ENCODE results near the gene GPR162. TPM values are rescaled to one million over a fixed set of nuclear protein-coding genes. Genes with fewer than 3 reads are reported as not detected.
A peak's percentile ranks its signal among the peaks of the same experiment; 100 is the strongest.
"Not testable (repeated sequence)": the region's sequence is repeated elsewhere in the genome, so short reads cannot be mapped to it uniquely, and the experiment has no call there.

The GPR162 gene
- total RNA-seq, 2 experiments from 2014 or later = not detected

GRCh38 chr12:6866920-6867412 is 45.3 kb downstream of the GPR162 start:
- H3K27me3 Mint-ChIP-seq = no peaks in the 10 kb centered on the region

GRCh38 chr12:6867413-6868210 is 46.0 kb downstream of the GPR162 start, which contains the start of gene TPI1:
TPI1 (plus strand) TSS chr12:6867531; CDS start chr12:6867567, 36 bp downstream.
- POLR2A ChIA-PET = interaction anchor here (0.7 to 11.4 kb wide), 26 partner anchors 9 to 424 kb away, joined by 3 to 312 read pairs (median 4); partner anchors contain the start of genes C12orf57, CDCA3, COPS7A and ENO2

More at GRCh38 chr12:6866920-6867412, 45.3 kb downstream of the GPR162 start:
- H3K4me1 Mint-ChIP-seq = peaks cover 47% of the 10 kb centered on the region
- H3K9me3 Mint-ChIP-seq = no peaks in the 10 kb centered on the region
- peaks cover 73% of the 10 kb centered on the region for H3K36me3 Mint-ChIP-seq (ENCODE audit: low read depth)
- CTCF ChIA-PET = interaction anchor here (0.7 to 11.4 kb wide), 4 partner anchors 9 to 114 kb away, joined by 3 to 161 read pairs (median 4); partner anchors contain the start of genes CDCA3, MLF2 and USP5
- DNase-seq = no peak
- POLR2A ChIA-PET = interaction anchor here (0.7 to 11.4 kb wide), 24 partner anchors 8 to 424 kb away, joined by 3 to 312 read pairs (median 4); partner anchors contain the start of genes C12orf57, CDCA3, COPS7A and ENO2
- H3K27ac Mint-ChIP-seq = peak overlapping the region; percentile 95
- H3K4me3 Mint-ChIP-seq = peak overlapping the region; percentile 97

GRCh38 chr12:6868211-6869048 is 46.8 kb downstream of the GPR162 start:
- Mint-ChIP-seq H3K27me3 (no peaks in the 10 kb centered on the region), H3K4me3 (peak overlapping the region; percentile 97), H3K27ac (peak overlapping the region; percentile 90), H3K4me1 (peaks cover 54% of the 10 kb centered on the region), H3K9me3 (no peaks in the 10 kb centered on the region), H3K36me3 (ENCODE audit: low read depth) (peaks cover 76% of the 10 kb centered on the region)
- ChIA-PET CTCF (interaction anchor here (1.3 to 11.4 kb wide), 12 partner anchors 16 to 187 kb away, joined by 3 to 161 read pairs (median 8); partner anchors contain the start of genes C12orf57, CD4, CDCA3 and RNU7-1), POLR2A (interaction anchor here (0.9 to 11.4 kb wide), 22 partner anchors 10 to 227 kb away, joined by 3 to 312 read pairs (median 6); partner anchors contain the start of genes C12orf57, CDCA3, COPS7A and ENO2)
- DNase-seq = peak; percentile 22

More at GRCh38 chr12:6867413-6868210, 46.0 kb downstream of the GPR162 start, which contains the start of gene TPI1:
- H3K4me1 Mint-ChIP-seq = peaks cover 54% of the 10 kb centered on the region
- H3K4me3 Mint-ChIP-seq = peak within 1 kb of the TSS; percentile 97
- DNase-seq = peak; percentile 83
- CTCF ChIA-PET = interaction anchor here (1.0 to 11.4 kb wide), 4 partner anchors 15 to 114 kb away, joined by 3 to 161 read pairs (median 12); partner anchors contain the start of genes CDCA3, MLF2 and USP5
- H3K36me3 Mint-ChIP-seq (ENCODE audit: low read depth) = peaks cover 75% of the 10 kb centered on the region
- no peaks in the 10 kb centered on the region for H3K27me3 Mint-ChIP-seq
- H3K9me3 Mint-ChIP-seq = no peaks in the 10 kb centered on the region
- H3K27ac Mint-ChIP-seq = peak within 1 kb of the TSS; percentile 95

- Mint-ChIP-seq H3K4me1 (peaks cover 58% of the 10 kb centered on the region), H3K4me3 (peak overlapping the region; percentile 97), H3K9me3 (no peaks in the 10 kb centered on the region), H3K27ac (peak overlapping the region; percentile 90), H3K27me3 (no peaks in the 10 kb centered on the region), H3K36me3 (ENCODE audit: low read depth) (peaks cover 72% of the 10 kb centered on the region)
- peak; percentile 88 for DNase-seq
- CTCF ChIA-PET = interaction anchor here (0.6 to 11.4 kb wide), 32 partner anchors 9 to 244 kb away, joined by 3 to 161 read pairs (median 5); partner anchors contain the start of genes C12orf57, C1RL, CD4 and CDCA3
- POLR2A ChIA-PET = interaction anchor here (0.9 to 11.4 kb wide), 21 partner anchors 10 to 238 kb away, joined by 3 to 312 read pairs (median 5); partner anchors contain the start of genes C12orf57, CDCA3, LRRC23 and P3H3
These were observed 47.7 kb downstream of the GPR162 start for GRCh38 chr12:6869049-6870021.

DNA sequence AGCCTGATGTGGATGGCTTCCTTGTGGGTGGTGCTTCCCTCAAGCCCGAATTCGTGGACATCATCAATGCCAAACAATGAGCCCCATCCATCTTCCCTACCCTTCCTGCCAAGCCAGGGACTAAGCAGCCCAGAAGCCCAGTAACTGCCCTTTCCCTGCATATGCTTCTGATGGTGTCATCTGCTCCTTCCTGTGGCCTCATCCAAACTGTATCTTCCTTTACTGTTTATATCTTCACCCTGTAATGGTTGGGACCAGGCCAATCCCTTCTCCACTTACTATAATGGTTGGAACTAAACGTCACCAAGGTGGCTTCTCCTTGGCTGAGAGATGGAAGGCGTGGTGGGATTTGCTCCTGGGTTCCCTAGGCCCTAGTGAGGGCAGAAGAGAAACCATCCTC is 48.7 kb downstream of the GPR162 start:
- CTCF ChIA-PET = interaction anchor here (1.0 to 11.4 kb wide), 9 partner anchors 18 to 146 kb away, joined by 3 to 161 read pairs (median 7); partner anchors contain the start of genes CDCA3 and USP5
- DNase-seq, H3K27me3 Mint-ChIP-seq, H3K9me3 Mint-ChIP-seq: not testable (repeated sequence)
- Mint-ChIP-seq H3K4me1 (peaks cover 64% of the 10 kb centered on the region), H3K27ac (peak overlapping the region; percentile 90), H3K4me3 (peak overlapping the region; percentile 54), H3K36me3 (ENCODE audit: low read depth) (peaks cover 65% of the 10 kb centered on the region)
- POLR2A ChIA-PET = interaction anchor here (1.7 to 11.4 kb wide), 7 partner anchors 12 to 90 kb away, joined by 7 to 312 read pairs (median 34); partner anchors contain the start of genes C12orf57, CD4, CDCA3 and RNU7-1

DNA sequence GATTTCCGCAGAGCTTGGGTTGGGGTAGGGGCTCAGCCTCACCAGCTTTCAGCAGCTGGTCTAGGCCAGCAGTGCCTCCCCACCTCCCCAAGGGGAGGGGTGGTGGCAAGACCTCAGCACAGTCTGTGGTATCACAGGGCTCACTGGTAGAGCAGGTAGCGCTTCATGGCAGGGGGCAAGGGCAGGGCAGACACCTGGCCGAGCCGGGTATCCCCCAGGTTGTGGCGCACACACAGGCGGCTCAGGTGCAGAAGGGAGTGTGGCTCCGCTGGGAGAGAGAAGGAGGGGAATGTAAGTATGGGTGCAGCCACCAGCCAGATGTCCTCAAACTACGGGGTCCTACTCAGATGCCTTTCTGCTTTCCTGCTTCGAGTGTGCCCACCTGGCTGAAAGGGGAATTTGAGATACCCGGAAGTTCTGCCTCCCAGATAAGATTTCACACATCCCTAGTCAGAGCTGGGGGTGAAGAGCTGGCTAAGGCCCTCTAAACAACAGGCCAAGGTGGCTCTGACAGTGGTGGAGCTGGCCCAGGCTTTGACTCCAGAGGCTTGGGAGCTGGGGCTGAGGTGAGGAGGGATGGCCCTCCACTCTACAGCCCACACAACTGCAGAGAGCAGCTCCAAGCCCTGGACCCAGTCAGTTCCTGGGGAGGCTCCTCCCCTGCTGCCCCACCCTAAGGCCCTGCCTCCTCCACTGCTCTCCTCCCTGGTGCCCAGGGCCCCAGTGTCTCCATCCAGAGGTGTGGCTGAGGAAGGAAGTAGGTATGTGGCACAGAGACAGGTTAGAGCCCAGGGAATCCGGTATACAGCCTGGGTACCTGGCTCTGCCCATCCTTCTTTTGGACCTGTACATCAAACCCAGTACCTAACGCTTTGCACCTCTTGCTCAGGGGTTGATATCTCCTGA is 49.7 kb downstream of the GPR162 start:
- Mint-ChIP-seq H3K4me3 (peak overlapping the region; percentile 93), H3K36me3 (ENCODE audit: low read depth) (peaks cover 62% of the 10 kb centered on the region), H3K27me3 (no peaks in the 10 kb centered on the region), H3K27ac (peak overlapping the region; percentile 90), H3K4me1 (peaks cover 68% of the 10 kb centered on the region), H3K9me3 (no peaks in the 10 kb centered on the region)
- CTCF ChIA-PET = interaction anchor here (1.3 to 11.4 kb wide), 16 partner anchors 11 to 305 kb away, joined by 3 to 161 read pairs (median 13); partner anchors contain the start of genes C12orf57, CDCA3, LRRC23 and MLF2
- DNase-seq = peak; percentile 68
- POLR2A ChIA-PET = interaction anchor here (0.7 to 11.4 kb wide), 21 partner anchors 13 to 339 kb away, joined by 3 to 312 read pairs (median 10); partner anchors contain the start of genes C12orf57, CD4, CDCA3 and COPS7A

GRCh38 chr12:6872073-6873048 is 50.7 kb downstream of the GPR162 start:
- no peaks in the 10 kb centered on the region for H3K27me3 Mint-ChIP-seq
- peak overlapping the region; percentile 90 for H3K27ac Mint-ChIP-seq
- H3K9me3 Mint-ChIP-seq = no peaks in the 10 kb centered on the region
- DNase-seq = peak; percentile 89
- H3K4me1 Mint-ChIP-seq = peaks cover 64% of the 10 kb centered on the region
- H3K36me3 Mint-ChIP-seq (ENCODE audit: low read depth) = peaks cover 62% of the 10 kb centered on the region
- CTCF ChIA-PET = interaction anchor here (0.7 to 11.4 kb wide), 44 partner anchors 10 to 337 kb away, joined by 3 to 161 read pairs (median 5); partner anchors contain the start of genes ATN1, C12orf57, C1RL and CD4
- peak overlapping the region; percentile 93 for H3K4me3 Mint-ChIP-seq
- POLR2A ChIA-PET = interaction anchor here (0.6 to 11.4 kb wide), 49 partner anchors 7 to 1063 kb away, joined by 3 to 312 read pairs (median 6); partner anchors contain the start of genes C12orf57, CD4, CDCA3 and COPS7A

- peaks cover 61% of the 10 kb centered on the region for H3K4me1 Mint-ChIP-seq
- POLR2A ChIA-PET = interaction anchor here (0.6 to 11.4 kb wide), 49 partner anchors 8 to 1063 kb away, joined by 3 to 312 read pairs (median 6); partner anchors contain the start of genes C12orf57, CD4, CDCA3 and COPS7A
- peak within 1 kb of the TSS; percentile 90 for H3K27ac Mint-ChIP-seq
- no peaks in the 10 kb centered on the region for H3K9me3 Mint-ChIP-seq
- H3K4me3 Mint-ChIP-seq = peak within 1 kb of the TSS; percentile 93
- no peaks in the 10 kb centered on the region for H3K27me3 Mint-ChIP-seq
- CTCF ChIA-PET = interaction anchor here (0.7 to 11.4 kb wide), 43 partner anchors 9 to 338 kb away, joined by 3 to 161 read pairs (median 5); partner anchors contain the start of genes ATN1, C12orf57, C1RL and CD4
- H3K36me3 Mint-ChIP-seq (ENCODE audit: low read depth) = peaks cover 58% of the 10 kb centered on the region
- DNase-seq = peak; percentile 99
These were observed 51.7 kb downstream of the GPR162 start, which contains the start of gene SPSB2 for GRCh38 chr12:6873094-6874014. SPSB2 (minus strand) TSS chr12:6873303; CDS start chr12:6872901, 402 bp downstream.
